K562 (cell line): ENCODE results near the gene REC8. TPM values are rescaled to one million over a fixed set of nuclear protein-coding genes. Genes with fewer than 3 reads are reported as not detected.

ENCODE experiments used
- DACH1 ChIP-seq: fragments of 450-650 bp; IDR thresholded peaks from 2 replicates; pipeline ENCODE4 v1.6.1; 2018; ENCODE audit not compliant: partially characterized antibody
- DMBX1 ChIP-seq: fragments of 250-450 bp; sonication (Bioruptor Pico); IDR thresholded peaks from 2 replicates; pipeline ENCODE4 v1.8.0; 2022; ENCODE audit warnings: inconsistent platforms, mild to moderate bottlenecking, moderate library complexity, borderline replicate concordance
- ETV5 ChIP-seq: sonication (generic); formaldehyde crosslinking; IDR thresholded peaks from 2 replicates; pipeline ENCODE4 v1.4.0; 2020; ENCODE audit warnings: low read depth, mild to moderate bottlenecking, missing genetic modification reagents
- FUS ChIP-seq: fragments of 200-400 bp; formaldehyde crosslinking; optimal IDR thresholded peaks from 2 replicates; pipeline ENCODE3; 2017; ENCODE audit warnings: low read depth, low read length
- IRF2 ChIP-seq: sonication (generic); formaldehyde crosslinking; IDR thresholded peaks from 2 replicates; pipeline ENCODE4 v1.8.1; 2022; ENCODE audit warnings: mild to moderate bottlenecking, missing genetic modification reagents
- RB1 ChIP-seq: fragments of 450-650 bp; IDR thresholded peaks from 2 replicates; pipeline ENCODE4 v1.6.1; 2017; ENCODE audit warnings: low read depth, mild to moderate bottlenecking
- SETDB1 ChIP-seq: IDR thresholded peaks from one replicate; pipeline ENCODE4 v1.6.1; 2012; ENCODE audit warnings: low read length, control low read depth, inconsistent platforms
- SLC30A9 ChIP-seq: fragments of 250-450 bp; sonication (Bioruptor Pico); IDR thresholded peaks from 2 replicates; pipeline ENCODE4 v1.8.0; 2022; ENCODE audit warnings: mild to moderate bottlenecking, moderate library complexity
- THRAP3 ChIP-seq: fragments of 450-650 bp; IDR thresholded peaks from 2 replicates; pipeline ENCODE4 v1.6.1; 2016; ENCODE audit warnings: mild to moderate bottlenecking, inconsistent platforms, borderline replicate concordance
- UBTF ChIP-seq, 2 experiments: IDR thresholded peaks; 2 replicates each; pipeline ENCODE4 v1.6.1; 2012; ENCODE audit warnings: improper control_type of control experiment in 2 of 2, low read depth in 2 of 2, low read length in 2 of 2, borderline replicate concordance in 1 of 2
- ZC3H11A ChIP-seq: IDR thresholded peaks from 2 replicates; pipeline ENCODE4 v1.6.1; 2012; ENCODE audit warnings: low read depth, low read length, improper control_type of control experiment
- polyA plus RNA-seq, 8 experiments: library from polyadenylated mRNA; depleted of rRNA in 4 of 8; stranded (reverse) in 5 of 8; unstranded in 3 of 8; fragments of >200 nt; fragmentation: Nextera tagmentation in 2 of 8; fragmentation: Illumina TruSeq in 1 of 8; extraction: Ambion mirVana in 2 of 8; extraction: Trizol in 1 of 8; gene quantifications; 2 replicates each; pipeline versions ENCODE4 v1.2.1 to v1.2.3, GENCODE V29; 2011 to 2014; ENCODE audit warnings: inconsistent platforms in 1 of 8, missing spikeins in 1 of 8
- total RNA-seq, 7 experiments: library from RNA; depleted of rRNA in 6 of 7; stranded (reverse); fragments of >200 nt in 6 of 7; fragmentation: Illumina TruSeq in 2 of 7; extraction: Trizol in 2 of 7; gene quantifications; 2 replicates each; pipeline versions ENCODE4 v1.2.1 to v1.2.3, GENCODE V29; 2011 to 2021; ENCODE audit warnings: low replicate concordance in 1 of 7
- TF ChIP-seq, protein P1 (sequence below): fragments of 450-650 bp; IDR thresholded peaks from 2 replicates; pipeline ENCODE4 v1.6.1; 2017; ENCODE audit warnings: antibody characterized with exemption, mild to moderate bottlenecking
- TF ChIP-seq, protein P2 (sequence below): fragments of 450-650 bp; IDR thresholded peaks from 2 replicates; pipeline ENCODE4 v1.6.1; 2016; ENCODE audit warnings: antibody characterized with exemption
- TF ChIP-seq, protein P3 (sequence below): sonication (generic); formaldehyde crosslinking; IDR thresholded peaks from 2 replicates; pipeline ENCODE4 v1.9.0; 2022; ENCODE audit warnings: mild to moderate bottlenecking, missing genetic modification reagents

REC8 gene
- total and polyA plus RNA-seq, 9 of the 15 experiments (the other 6 are each of a cell fraction or from before 2014, with no cell fraction given), result 0.11 to 2.5 (median 0.85) TPM

DNA sequence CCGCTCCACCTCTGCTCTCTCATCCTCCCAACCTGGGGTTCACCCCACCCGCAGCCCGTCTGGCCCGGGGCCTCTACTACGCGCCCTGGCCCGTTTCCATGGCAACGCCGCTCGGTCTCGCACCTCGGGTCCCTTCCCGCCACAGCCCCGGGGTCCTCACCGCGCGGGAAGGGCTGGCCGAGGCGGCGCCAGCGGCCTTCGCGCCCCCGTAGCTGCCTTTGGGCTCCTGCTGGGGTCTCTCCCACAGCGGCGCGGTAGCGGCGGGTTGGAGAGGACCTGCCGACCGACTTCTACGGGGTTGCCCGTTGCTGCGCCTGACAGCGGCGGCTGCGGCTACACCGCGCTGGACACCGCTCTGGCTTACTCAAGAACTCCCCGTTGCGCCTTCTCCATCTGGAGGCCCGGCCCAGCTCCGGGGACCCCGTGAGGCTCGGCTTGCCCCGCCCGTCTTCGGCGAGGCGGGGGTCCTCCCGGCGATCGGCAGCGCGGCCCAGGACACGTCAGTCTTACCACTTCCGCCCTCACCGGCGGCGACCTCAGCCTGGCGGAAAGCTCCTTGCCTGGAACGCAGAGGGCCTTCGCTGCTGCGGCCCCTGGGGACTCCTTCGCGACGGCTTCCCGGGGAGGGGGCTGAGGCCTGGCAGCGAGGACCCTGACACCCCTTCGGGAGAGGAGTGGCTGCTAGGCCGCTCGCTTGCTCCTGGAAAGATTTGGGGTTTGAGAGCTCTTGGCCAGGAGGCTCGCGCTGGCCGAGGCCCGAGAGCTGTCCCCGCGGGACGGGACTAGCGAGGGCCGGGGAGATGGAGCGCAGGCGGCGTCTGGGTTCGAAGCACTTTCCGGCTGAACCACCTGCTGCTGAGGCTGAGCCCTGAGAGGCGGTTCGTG, 23.5 kb downstream of the REC8 start, which contains the start of gene TM9SF1 (continued):
- TF ChIP-seq DMBX1 (0 out of 2 replicates have a peak, but pooled peaks have one; percentile 52), ZC3H11A (no peak), UBTF (IDR thresholded peaks at IDR 0.05; ENCODE audit: borderline replicate concordance in 1 of 2, low read depth in 2 of 2, low read length in 2 of 2) (peak in 1 of 2 experiments; percentile 74; a peak in 3 of 4 replicates), SLC30A9 (no peak), SETDB1 (no peak), FUS (no peak), IRF2 (CRISPR knock-in tag) (no peak), ETV5 (peak; percentile 33), DACH1 (peak; percentile 86), THRAP3 (no peak), RB1 (peak; percentile 86)
- TF ChIP-seq, protein P1, sequence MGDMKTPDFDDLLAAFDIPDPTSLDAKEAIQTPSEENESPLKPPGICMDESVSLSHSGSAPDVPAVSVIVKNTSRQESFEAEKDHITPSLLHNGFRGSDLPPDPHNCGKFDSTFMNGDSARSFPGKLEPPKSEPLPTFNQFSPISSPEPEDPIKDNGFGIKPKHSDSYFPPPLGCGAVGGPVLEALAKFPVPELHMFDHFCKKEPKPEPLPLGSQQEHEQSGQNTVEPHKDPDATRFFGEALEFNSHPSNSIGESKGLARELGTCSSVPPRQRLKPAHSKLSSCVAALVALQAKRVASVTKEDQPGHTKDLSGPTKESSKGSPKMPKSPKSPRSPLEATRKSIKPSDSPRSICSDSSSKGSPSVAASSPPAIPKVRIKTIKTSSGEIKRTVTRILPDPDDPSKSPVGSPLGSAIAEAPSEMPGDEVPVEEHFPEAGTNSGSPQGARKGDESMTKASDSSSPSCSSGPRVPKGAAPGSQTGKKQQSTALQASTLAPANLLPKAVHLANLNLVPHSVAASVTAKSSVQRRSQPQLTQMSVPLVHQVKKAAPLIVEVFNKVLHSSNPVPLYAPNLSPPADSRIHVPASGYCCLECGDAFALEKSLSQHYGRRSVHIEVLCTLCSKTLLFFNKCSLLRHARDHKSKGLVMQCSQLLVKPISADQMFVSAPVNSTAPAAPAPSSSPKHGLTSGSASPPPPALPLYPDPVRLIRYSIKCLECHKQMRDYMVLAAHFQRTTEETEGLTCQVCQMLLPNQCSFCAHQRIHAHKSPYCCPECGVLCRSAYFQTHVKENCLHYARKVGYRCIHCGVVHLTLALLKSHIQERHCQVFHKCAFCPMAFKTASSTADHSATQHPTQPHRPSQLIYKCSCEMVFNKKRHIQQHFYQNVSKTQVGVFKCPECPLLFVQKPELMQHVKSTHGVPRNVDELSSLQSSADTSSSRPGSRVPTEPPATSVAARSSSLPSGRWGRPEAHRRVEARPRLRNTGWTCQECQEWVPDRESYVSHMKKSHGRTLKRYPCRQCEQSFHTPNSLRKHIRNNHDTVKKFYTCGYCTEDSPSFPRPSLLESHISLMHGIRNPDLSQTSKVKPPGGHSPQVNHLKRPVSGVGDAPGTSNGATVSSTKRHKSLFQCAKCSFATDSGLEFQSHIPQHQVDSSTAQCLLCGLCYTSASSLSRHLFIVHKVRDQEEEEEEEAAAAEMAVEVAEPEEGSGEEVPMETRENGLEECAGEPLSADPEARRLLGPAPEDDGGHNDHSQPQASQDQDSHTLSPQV, result no peak
- TF ChIP-seq, protein P2, sequence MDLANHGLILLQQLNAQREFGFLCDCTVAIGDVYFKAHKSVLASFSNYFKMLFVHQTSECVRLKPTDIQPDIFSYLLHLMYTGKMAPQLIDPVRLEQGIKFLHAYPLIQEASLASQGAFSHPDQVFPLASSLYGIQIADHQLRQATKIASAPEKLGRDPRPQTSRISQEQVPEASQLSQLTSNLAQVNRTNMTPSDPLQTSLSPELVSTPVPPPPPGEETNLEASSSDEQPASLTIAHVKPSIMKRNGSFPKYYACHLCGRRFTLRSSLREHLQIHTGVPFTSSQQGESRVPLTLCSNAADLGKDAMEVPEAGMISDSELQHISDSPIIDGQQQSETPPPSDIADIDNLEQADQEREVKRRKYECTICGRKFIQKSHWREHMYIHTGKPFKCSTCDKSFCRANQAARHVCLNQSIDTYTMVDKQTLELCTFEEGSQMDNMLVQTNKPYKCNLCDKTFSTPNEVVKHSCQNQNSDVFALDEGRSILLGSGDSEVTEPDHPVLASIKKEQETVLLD, result no peak
- TF ChIP-seq, protein P3, sequence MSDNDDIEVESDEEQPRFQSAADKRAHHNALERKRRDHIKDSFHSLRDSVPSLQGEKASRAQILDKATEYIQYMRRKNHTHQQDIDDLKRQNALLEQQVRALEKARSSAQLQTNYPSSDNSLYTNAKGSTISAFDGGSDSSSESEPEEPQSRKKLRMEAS, result peak; percentile 97
